ENCODE data around the gene AUNIP. TPM values are rescaled to one million over a fixed set of nuclear protein-coding genes. Genes with fewer than 3 reads are reported as not detected.

Gene AUNIP
- polyA plus RNA-seq, 3 donors, result 0.19 to 0.44 (median 0.44) TPM

DNA sequence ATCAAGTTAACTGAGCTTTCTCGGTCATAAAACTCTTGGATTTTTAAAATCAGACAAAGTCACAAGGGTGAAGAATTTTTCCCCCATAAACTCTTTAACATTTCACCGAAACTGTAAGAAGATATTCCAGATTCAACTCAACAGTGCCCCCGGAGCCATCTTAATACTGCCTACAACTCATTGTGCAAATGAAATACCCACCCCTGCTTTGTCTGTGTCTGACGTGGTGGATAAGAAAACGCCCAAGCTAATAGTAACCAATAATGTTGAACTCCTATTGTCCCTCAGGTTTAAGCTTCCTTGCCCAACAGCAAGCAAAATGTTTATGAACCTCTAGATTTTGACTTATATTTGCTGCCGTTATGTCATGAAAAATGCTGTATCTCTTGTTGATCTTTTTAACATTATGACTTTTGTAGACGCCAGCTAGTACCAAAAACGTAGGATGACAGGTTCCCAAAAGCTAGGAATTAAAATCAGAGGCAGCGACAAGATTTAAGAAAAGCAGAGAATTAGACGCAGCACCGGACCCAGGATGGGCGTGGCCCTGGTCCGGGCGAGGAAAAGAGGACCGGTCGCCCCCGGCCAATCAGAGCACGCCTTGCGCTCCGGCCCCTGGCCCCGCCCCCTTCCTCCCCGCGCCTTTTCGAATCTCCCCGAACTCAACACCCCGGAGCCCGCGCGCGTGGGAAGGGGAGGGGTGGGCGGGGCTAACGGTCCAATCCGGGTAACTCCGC lies 45.9 kb upstream of the AUNIP start:
- intact Hi-C loops (cut with micrococcal nuclease), result no loop called here
- H3K79me2 ChIP-seq (ENCODE audit: insufficient read depth, low read length), result peaks cover 56% of the 10 kb centered on the region

GRCh38 chr1:25903986-25904385 lies 44.7 kb upstream of the AUNIP start:
- H3K4me1 ChIP-seq (ENCODE audit: control insufficient read depth in 1 of 2, insufficient read depth in 2 of 2, low read length in 2 of 2), result peaks cover 11 to 30% of the 10 kb centered on the region in 2 donors
- intact Hi-C loops (cut with micrococcal nuclease), result no loop called here
- no peak overlapping the region for H3K4me3 Mint-ChIP-seq
- DNase-seq, result no peak
- H3K36me3 ChIP-seq (replicated peaks in 1 of 2; ENCODE audit: control insufficient read depth in 1 of 2, insufficient read depth in 2 of 2, low read length in 2 of 2), result peaks cover 0 to 27% of the 10 kb centered on the region in 2 donors
- peaks cover 10 to 17% (median 13%) of the 10 kb centered on the region in 3 donors for H3K27me3 Mint-ChIP-seq (ENCODE audit: low read depth in 3 of 3)
- WGBS (ENCODE audit: insufficient coverage), result no CpG with 5 or more reads among the region's 3 CpGs
- peaks cover 0 to 10% of the 10 kb centered on the region in 2 donors for H3K27me3 ChIP-seq (ENCODE audit: control insufficient read depth in 2 of 2, insufficient read depth in 2 of 2, low read length in 2 of 2)
- H3K9me3 Mint-ChIP-seq, result no peaks in the 10 kb centered on the region
- H3K27ac Mint-ChIP-seq, result peak overlapping the region in 1 of 7 donors; percentile 55
- no peak overlapping the region for H2AFZ ChIP-seq (ENCODE audit: insufficient read depth, low read depth, low read length, poor library complexity, severe bottlenecking)
- no peak overlapping the region for H3K4me2 ChIP-seq (replicated peaks; ENCODE audit: extremely low read depth, low read length, poor library complexity, severe bottlenecking)
- TF ChIP-seq CTCF (IDR thresholded peaks at IDR 0.05), result no peak
- H3K9me3 ChIP-seq (replicated peaks in 1 of 2; ENCODE audit: control insufficient read depth in 1 of 2, insufficient read depth in 1 of 2, low read length in 2 of 2), result no peaks in the 10 kb centered on the region
- no peaks in the 10 kb centered on the region for H4K20me1 ChIP-seq (ENCODE audit: insufficient read depth, low read length)
- no peak overlapping the region for H3K4me3 ChIP-seq (replicated peaks in 1 of 3; ENCODE audit: low read depth in 2 of 3, low read length in 3 of 3)
- H3K36me3 Mint-ChIP-seq, result peaks cover 11 to 23% of the 10 kb centered on the region in 2 donors
- peaks cover 23% of the 10 kb centered on the region for H3K4me1 Mint-ChIP-seq
- H3K9ac ChIP-seq (ENCODE audit: insufficient read depth, low read length, poor library complexity, severe bottlenecking), result no peak overlapping the region
- peak overlapping the region in 1 of 2 donors; percentile 84 for H3K27ac ChIP-seq (ENCODE audit: low read depth in 1 of 2, low read length in 2 of 2)
- peaks cover 62% of the 10 kb centered on the region for H3K79me2 ChIP-seq (ENCODE audit: insufficient read depth, low read length)

More for the DNA sequence above, 45.9 kb upstream of the AUNIP start:
- Histone ChIP-seq H3K36me3 (replicated peaks in 1 of 2; ENCODE audit: control insufficient read depth in 1 of 2, insufficient read depth in 2 of 2, low read length in 2 of 2) (peaks cover 0 to 15% of the 10 kb centered on the region in 2 donors), H4K20me1 (ENCODE audit: insufficient read depth, low read length) (no peaks in the 10 kb centered on the region), H3K4me2 (replicated peaks; ENCODE audit: extremely low read depth, low read length, poor library complexity, severe bottlenecking) (peak overlapping the region; percentile 98), H3K4me3 (replicated peaks in 1 of 3; ENCODE audit: low read depth in 2 of 3, low read length in 3 of 3) (peak overlapping the region; percentile 57 to 99 (median 98)), H3K27ac (ENCODE audit: low read depth in 1 of 2, low read length in 2 of 2) (peak overlapping the region; percentile 20 to 84), H2AFZ (ENCODE audit: insufficient read depth, low read depth, low read length, poor library complexity, severe bottlenecking) (peak overlapping the region; percentile 93), H3K9ac (ENCODE audit: insufficient read depth, low read length, poor library complexity, severe bottlenecking) (peak overlapping the region; percentile 71), H3K27me3 (ENCODE audit: control insufficient read depth in 2 of 2, insufficient read depth in 2 of 2, low read length in 2 of 2) (peaks cover 0 to 10% of the 10 kb centered on the region in 2 donors), H3K9me3 (replicated peaks in 1 of 2; ENCODE audit: control insufficient read depth in 1 of 2, insufficient read depth in 1 of 2, low read length in 2 of 2) (no peaks in the 10 kb centered on the region), H3K4me1 (ENCODE audit: control insufficient read depth in 1 of 2, insufficient read depth in 2 of 2, low read length in 2 of 2) (peaks cover 11 to 30% of the 10 kb centered on the region in 2 donors)
- Mint-ChIP-seq H3K4me3 (peak overlapping the region; percentile 86 to 93), H3K36me3 (peaks cover 6 to 15% of the 10 kb centered on the region in 2 donors), H3K9me3 (no peaks in the 10 kb centered on the region), H3K27ac (peak overlapping the region; percentile 85 to 95 (median 94)), H3K4me1 (peaks cover 23% of the 10 kb centered on the region), H3K27me3 (ENCODE audit: low read depth in 3 of 3) (peaks cover 11 to 17% (median 13%) of the 10 kb centered on the region in 3 donors)
- TF ChIP-seq CTCF (IDR thresholded peaks at IDR 0.05), result no peak
- 0% methylated on average over 9 of the region's 34 CpGs for WGBS (ENCODE audit: insufficient coverage)
- DNase-seq, result peak; percentile 80 to 83 (median 80)
